Uterus (tissue), 4 donors: ENCODE results near the gene SSH2. TPM values are rescaled to one million over a fixed set of nuclear protein-coding genes. Genes with fewer than 3 reads are reported as not detected.
"Not testable (repeated sequence)": the region's sequence is repeated elsewhere in the genome, so short reads cannot be mapped to it uniquely, and the experiment has no call there.

Experiments
- DNase-seq, 2 donors: peaks; one replicate each; pipeline ENCODE4 v3.0.0-alpha.2; 2019 to 2020
- H3K27ac ChIP-seq, 2 donors: fragments of 200-600 bp; sonication (generic); 1 replicate in 1 of 2; 2 replicates in 1 of 2; pipeline ENCODE4 v1.5.1; 2016 to 2018
- H3K27me3 ChIP-seq, 2 donors: fragments of 200-600 bp; sonication (generic); one replicate each; pipeline ENCODE4 v1.5.1; 2018 to 2019; ENCODE audit warnings: control low read depth in 1 of 2
- H3K36me3 ChIP-seq, 2 donors: fragments of 200-600 bp; sonication (generic); one replicate each; pipeline ENCODE4 v1.5.1; 2019; ENCODE audit warnings: control low read depth in 1 of 2
- H3K4me1 ChIP-seq, 2 donors: fragments of 200-600 bp; sonication (generic); one replicate each; pipeline ENCODE4 v1.5.1; 2018 to 2019; ENCODE audit warnings: control low read depth in 1 of 2
- H3K4me3 ChIP-seq, 2 donors: fragments of 200-600 bp; sonication (generic); 1 replicate in 1 of 2; 2 replicates in 1 of 2; pipeline ENCODE4 v1.5.1; 2018 to 2019; ENCODE audit warnings: mild to moderate bottlenecking in 1 of 2
- H3K9me3 ChIP-seq, 2 donors: fragments of 200-600 bp; sonication (generic); one replicate each; pipeline ENCODE4 v1.5.1; 2019; ENCODE audit warnings: control low read depth in 1 of 2
- CTCF ChIP-seq, 4 experiments: fragments of 200-600 bp in 2 of 4; fragments of 450-650 bp in 2 of 4; sonication (generic) in 2 of 4; IDR thresholded peaks; one replicate each; pipeline ENCODE4 v1.5.1; 2016 to 2019; ENCODE audit warnings: antibody characterized with exemption in 4 of 4, mild to moderate bottlenecking in 2 of 4, moderate library complexity in 1 of 4
- POLR2A ChIP-seq, 2 donors: fragments of 450-650 bp; IDR thresholded peaks; one replicate each; pipeline ENCODE4 v1.6.1; 2016; ENCODE audit warnings: antibody characterized with exemption in 2 of 2, mild to moderate bottlenecking in 1 of 2, moderate library complexity in 1 of 2
- intact Hi-C: fragments of 100-400 bp; cut with DNase I; formaldehyde crosslinking; loops from one replicate; pipeline ENCODE4 v1.15.1; 2023; ENCODE audit warnings: low total_unique reads
- total RNA-seq, 4 donors: library from RNA; depleted of rRNA in 3 of 4; stranded (reverse); fragments of >200 nt in 3 of 4; gene quantifications; one replicate each; pipeline versions ENCODE4 v1.1.0 to v1.2.4, GENCODE V29; 2014 to 2023
- donor health status: DM: yes; HTN: yes; CAD: no.

SSH2 gene
- total RNA-seq, 4 donors from 2014 or later: 6.9 to 36.9 (median 11.5) TPM

- no peak for DNase-seq
- H3K4me1 ChIP-seq: no peaks in the 10 kb centered on the region
- no peak overlapping the region for H3K4me3 ChIP-seq
- intact Hi-C loops: no loop called here
- H3K27ac ChIP-seq: no peak overlapping the region
- TF ChIP-seq CTCF (IDR thresholded peaks at IDR 0.05): no peak
- TF ChIP-seq POLR2A (IDR thresholded peaks at IDR 0.05): no peak
- no peaks in the 10 kb centered on the region for H3K27me3 ChIP-seq
- H3K9me3 ChIP-seq: no peaks in the 10 kb centered on the region
- H3K36me3 ChIP-seq: no peaks in the 10 kb centered on the region
Measured at GRCh38 chr17:29885031-29885640, 44.9 kb downstream of the SSH2 start.

- H3K4me3 ChIP-seq: no peak overlapping the region
- no peaks in the 10 kb centered on the region for H3K36me3 ChIP-seq
- H3K27me3 ChIP-seq: no peaks in the 10 kb centered on the region
- intact Hi-C loops: no loop called here
- DNase-seq: no peak
- no peaks in the 10 kb centered on the region for H3K9me3 ChIP-seq
- TF ChIP-seq CTCF (IDR thresholded peaks at IDR 0.05) (no peak), POLR2A (IDR thresholded peaks at IDR 0.05) (no peak)
- H3K27ac ChIP-seq: no peak overlapping the region
- H3K4me1 ChIP-seq: no peaks in the 10 kb centered on the region
Measured at GRCh38 chr17:29883497-29883896, 46.5 kb downstream of the SSH2 start.

- Histone ChIP-seq H3K4me1 (no peaks in the 10 kb centered on the region), H3K27me3 (no peaks in the 10 kb centered on the region), H3K4me3 (no peak overlapping the region), H3K27ac (no peak overlapping the region), H3K36me3 (no peaks in the 10 kb centered on the region), H3K9me3 (no peaks in the 10 kb centered on the region)
- intact Hi-C loops: no loop called here
- no peak for DNase-seq
- TF ChIP-seq POLR2A (IDR thresholded peaks at IDR 0.05): no peak
- no peak for TF ChIP-seq CTCF (IDR thresholded peaks at IDR 0.05)
Measured at GRCh38 chr17:29881256-29881655, 48.8 kb downstream of the SSH2 start.

GRCh38 chr17:29880031-29880430 lies 50.0 kb downstream of the SSH2 start:
- DNase-seq: no peak
- intact Hi-C loops: no loop called here
- H3K27me3 ChIP-seq: no peaks in the 10 kb centered on the region
- H3K4me1 ChIP-seq: no peaks in the 10 kb centered on the region
- H3K36me3 ChIP-seq: no peaks in the 10 kb centered on the region
- no peak overlapping the region for H3K27ac ChIP-seq
- no peak overlapping the region for H3K4me3 ChIP-seq
- TF ChIP-seq POLR2A (IDR thresholded peaks at IDR 0.05) (no peak), CTCF (IDR thresholded peaks at IDR 0.05) (no peak)
- H3K9me3 ChIP-seq: no peaks in the 10 kb centered on the region

- TF ChIP-seq POLR2A (IDR thresholded peaks at IDR 0.05): no peak
- no peaks in the 10 kb centered on the region for H3K9me3 ChIP-seq
- no peaks in the 10 kb centered on the region for H3K27me3 ChIP-seq
- H3K4me3 ChIP-seq: no peak overlapping the region
- H3K36me3 ChIP-seq: no peaks in the 10 kb centered on the region
- no peak for DNase-seq
- H3K27ac ChIP-seq: no peak overlapping the region
- H3K4me1 ChIP-seq: no peaks in the 10 kb centered on the region
- intact Hi-C loops: no loop called here
Measured at GRCh38 chr17:29874931-29875596, 55.0 kb downstream of the SSH2 start.

- DNase-seq, H3K9me3 ChIP-seq, H3K36me3 ChIP-seq, H3K27me3 ChIP-seq, H3K27ac ChIP-seq, intact Hi-C loops, H3K4me1 ChIP-seq, H3K4me3 ChIP-seq: not testable (repeated sequence)
Measured at GRCh38 chr17:29874358-29874757, 55.7 kb downstream of the SSH2 start.
